ENCODE results near the gene SERPINE1. TPM values are rescaled to one million over a fixed set of nuclear protein-coding genes. Genes with fewer than 3 reads are reported as not detected.

Gene SERPINE1
- total and polyA plus RNA-seq, 2 of the 13 experiments (the other 11 are each of a cell fraction or from before 2014, with no cell fraction given) = 21.2 to 1,576 TPM

DNA sequence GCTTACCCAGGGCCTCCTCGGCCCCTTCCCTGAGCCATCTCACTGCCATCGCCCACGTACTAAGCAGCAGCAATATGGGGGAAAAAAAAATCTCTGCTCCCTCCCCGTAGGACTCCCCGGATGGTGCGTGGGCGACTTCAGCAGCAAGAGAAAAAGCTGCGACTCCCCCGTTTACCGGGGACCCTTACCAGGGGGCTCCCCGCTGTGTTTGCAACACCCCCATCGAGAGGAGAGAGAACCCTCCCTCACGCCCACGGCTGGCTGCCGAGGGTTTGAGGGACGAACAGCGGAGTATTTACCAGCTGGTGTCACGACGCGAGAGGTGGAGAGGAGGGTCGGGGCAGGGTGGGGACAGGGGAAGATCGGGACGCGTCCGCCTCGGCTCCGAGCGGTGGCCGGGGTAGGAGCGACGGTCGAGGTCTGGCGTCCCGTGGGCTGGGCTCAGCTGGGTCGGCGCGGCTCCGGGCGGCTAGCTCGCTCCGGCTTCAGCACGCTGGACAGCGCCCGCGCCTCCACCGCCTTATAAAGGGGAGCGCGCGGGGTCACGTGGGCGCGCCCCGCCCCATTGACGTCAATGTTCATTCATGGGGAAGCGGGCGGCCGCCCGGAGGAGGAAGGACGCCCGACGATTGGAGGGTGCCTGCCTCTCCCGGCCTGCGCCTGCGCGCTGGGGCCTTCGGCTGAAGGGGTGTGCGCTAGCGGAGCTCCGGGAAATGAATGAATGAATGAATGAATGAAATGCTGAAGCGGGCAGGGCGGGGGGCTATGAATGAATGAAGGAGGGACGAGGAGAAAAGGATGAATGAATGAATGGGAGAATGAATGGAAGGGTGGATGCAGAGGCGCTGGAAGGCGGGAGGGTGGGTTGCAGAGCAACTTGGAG lies 38.4 kb downstream of the SERPINE1 start, which contains the start of gene VGF (continued):
- TF ChIP-seq TARDBP (CRISPR knock-in tag; IDR thresholded peaks at IDR 0.05) (peak; percentile 78), ZBTB1 (CRISPR knock-in tag; IDR thresholded peaks at IDR 0.05; ENCODE audit: borderline replicate concordance) (peak; percentile 84; the same call in 1 of the 2 replicates), HNRNPUL1 (IDR thresholded peaks at IDR 0.05; ENCODE audit: low read depth, low read length) (no peak), KAT8 (CRISPR knock-in tag; IDR thresholded peaks at IDR 0.05) (peak; percentile 91), NCOA5 (CRISPR knock-in tag; IDR thresholded peaks at IDR 0.05) (0 out of 2 replicates have a peak, but pooled peaks have one; percentile 69), SNRNP70 (IDR thresholded peaks at IDR 0.05; ENCODE audit: low read depth, low read length) (no peak), ZNF34 (CRISPR knock-in tag; IDR thresholded peaks at IDR 0.05; ENCODE audit: borderline replicate concordance) (no peak), ZNF709 (CRISPR knock-in tag; IDR thresholded peaks at IDR 0.05) (peak; percentile 96), YEATS2 (CRISPR knock-in tag; IDR thresholded peaks at IDR 0.05; ENCODE audit: borderline replicate concordance) (peak; percentile 90; the same call in 1 of the 2 replicates), WIZ (CRISPR knock-in tag; IDR thresholded peaks at IDR 0.05) (peak; percentile 99), ZMAT3 (CRISPR knock-in tag; conservative IDR thresholded peaks at IDR 0.05) (peak; percentile 99), ZNF768 (CRISPR knock-in tag; IDR thresholded peaks at IDR 0.05) (peak; percentile 86), ARNT2 (CRISPR knock-in tag; IDR thresholded peaks at IDR 0.05; ENCODE audit: low read depth) (peak; percentile 98), CC2D1A (CRISPR knock-in tag; IDR thresholded peaks at IDR 0.05) (no peak), TCF7L2 (IDR thresholded peaks at IDR 0.05; ENCODE audit: low read depth, low read length) (no peak), KLF13 (CRISPR knock-in tag; IDR thresholded peaks at IDR 0.05) (no peak), ZBTB7B (CRISPR knock-in tag; IDR thresholded peaks at IDR 0.05) (peak; percentile 88), TOE1 (CRISPR knock-in tag; IDR thresholded peaks at IDR 0.05) (peak; percentile 88), JUND (CRISPR knock-in tag; IDR thresholded peaks at IDR 0.05) (peak; percentile 56; the same call in 1 of the 2 replicates)
- TF ChIP-seq, protein P1, sequence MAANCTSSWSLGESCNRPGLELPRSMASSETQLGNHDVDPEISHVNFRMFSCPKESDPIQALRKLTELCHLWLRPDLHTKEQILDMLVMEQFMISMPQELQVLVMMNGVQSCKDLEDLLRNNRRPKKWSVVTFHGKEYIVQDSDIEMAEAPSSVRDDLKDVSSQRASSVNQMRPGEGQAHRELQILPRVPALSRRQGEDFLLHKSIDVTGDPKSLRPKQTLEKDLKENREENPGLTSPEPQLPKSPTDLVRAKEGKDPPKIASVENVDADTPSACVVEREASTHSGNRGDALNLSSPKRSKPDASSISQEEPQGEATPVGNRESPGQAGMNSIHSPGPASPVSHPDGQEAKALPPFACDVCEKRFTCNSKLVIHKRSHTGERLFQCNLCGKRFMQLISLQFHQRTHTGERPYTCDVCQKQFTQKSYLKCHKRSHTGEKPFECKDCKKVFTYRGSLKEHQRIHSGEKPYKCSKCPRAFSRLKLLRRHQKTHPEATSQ (CRISPR knock-in tag; IDR thresholded peaks at IDR 0.05; ENCODE audit: borderline replicate concordance) = peak; percentile 91
- TF ChIP-seq, protein P2, sequence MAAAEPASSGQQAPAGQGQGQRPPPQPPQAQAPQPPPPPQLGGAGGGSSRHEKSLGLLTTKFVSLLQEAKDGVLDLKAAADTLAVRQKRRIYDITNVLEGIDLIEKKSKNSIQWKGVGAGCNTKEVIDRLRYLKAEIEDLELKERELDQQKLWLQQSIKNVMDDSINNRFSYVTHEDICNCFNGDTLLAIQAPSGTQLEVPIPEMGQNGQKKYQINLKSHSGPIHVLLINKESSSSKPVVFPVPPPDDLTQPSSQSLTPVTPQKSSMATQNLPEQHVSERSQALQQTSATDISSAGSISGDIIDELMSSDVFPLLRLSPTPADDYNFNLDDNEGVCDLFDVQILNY (CRISPR knock-in tag; conservative IDR thresholded peaks at IDR 0.05) = peak; percentile 91
- TF ChIP-seq, protein P3, sequence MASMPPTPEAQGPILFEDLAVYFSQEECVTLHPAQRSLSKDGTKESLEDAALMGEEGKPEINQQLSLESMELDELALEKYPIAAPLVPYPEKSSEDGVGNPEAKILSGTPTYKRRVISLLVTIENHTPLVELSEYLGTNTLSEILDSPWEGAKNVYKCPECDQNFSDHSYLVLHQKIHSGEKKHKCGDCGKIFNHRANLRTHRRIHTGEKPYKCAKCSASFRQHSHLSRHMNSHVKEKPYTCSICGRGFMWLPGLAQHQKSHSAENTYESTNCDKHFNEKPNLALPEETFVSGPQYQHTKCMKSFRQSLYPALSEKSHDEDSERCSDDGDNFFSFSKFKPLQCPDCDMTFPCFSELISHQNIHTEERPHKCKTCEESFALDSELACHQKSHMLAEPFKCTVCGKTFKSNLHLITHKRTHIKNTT (CRISPR knock-in tag; IDR thresholded peaks at IDR 0.05) = no peak
- TF ChIP-seq, protein P4, sequence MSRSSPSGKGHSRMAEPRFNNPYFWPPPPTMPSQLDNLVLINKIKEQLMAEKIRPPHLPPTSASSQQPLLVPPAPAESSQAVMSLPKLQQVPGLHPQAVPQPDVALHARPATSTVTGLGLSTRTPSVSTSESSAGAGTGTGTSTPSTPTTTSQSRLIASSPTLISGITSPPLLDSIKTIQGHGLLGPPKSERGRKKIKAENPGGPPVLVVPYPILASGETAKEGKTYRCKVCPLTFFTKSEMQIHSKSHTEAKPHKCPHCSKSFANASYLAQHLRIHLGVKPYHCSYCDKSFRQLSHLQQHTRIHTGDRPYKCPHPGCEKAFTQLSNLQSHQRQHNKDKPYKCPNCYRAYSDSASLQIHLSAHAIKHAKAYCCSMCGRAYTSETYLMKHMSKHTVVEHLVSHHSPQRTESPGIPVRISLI (CRISPR knock-in tag; IDR thresholded peaks at IDR 0.05; ENCODE audit: borderline replicate concordance) = peak; percentile 17; the same call in 1 of the 2 replicates
- TF ChIP-seq, protein P5, sequence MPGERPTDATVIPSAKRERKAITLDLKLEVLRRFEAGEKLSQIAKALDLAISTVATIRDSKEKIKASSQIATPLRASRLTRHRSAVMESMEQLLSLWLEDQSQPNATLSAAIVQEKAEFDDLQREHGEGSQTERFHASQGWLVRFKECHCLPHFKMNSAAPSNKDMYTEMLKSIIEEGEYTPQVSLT (CRISPR knock-in tag; IDR thresholded peaks at IDR 0.05; ENCODE audit: borderline replicate concordance, low read depth) = peak; percentile 82; the same call in 1 of the 2 replicates

All from HepG2 (cell line).